GM19463 (cell line): ENCODE measurements around the gene ASTN1.

ENCODE experiments used
- ATAC-seq: cut with Tn5 transposase; IDR thresholded peaks from one replicate; pipeline ENCODE4 v1.9.1; 2021; ENCODE audit warnings: mild to moderate bottlenecking, moderate library complexity; ENCODE audit not compliant: unreplicated experiment

The ASTN1 gene

DNA sequence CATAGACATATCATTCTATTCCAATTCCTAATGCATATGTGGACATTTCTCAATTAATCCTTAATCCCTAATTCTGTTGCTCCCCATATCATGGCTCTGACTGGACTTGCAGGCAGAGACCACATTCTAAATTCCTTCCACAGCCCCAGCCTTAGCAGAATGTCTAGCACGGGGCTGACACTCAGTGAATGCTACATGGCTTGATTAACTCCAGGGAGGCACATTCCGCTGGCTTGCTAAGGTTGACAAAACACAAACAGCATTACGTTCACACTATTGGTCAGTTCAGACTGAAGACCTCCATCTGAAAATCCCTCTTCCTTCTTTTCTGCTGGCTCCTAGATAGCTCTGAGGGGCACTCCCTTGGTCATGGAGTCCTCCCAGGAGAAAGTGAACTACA, 119.4 kb downstream of the ASTN1 start:
- no peak for ATAC-seq

DNA sequence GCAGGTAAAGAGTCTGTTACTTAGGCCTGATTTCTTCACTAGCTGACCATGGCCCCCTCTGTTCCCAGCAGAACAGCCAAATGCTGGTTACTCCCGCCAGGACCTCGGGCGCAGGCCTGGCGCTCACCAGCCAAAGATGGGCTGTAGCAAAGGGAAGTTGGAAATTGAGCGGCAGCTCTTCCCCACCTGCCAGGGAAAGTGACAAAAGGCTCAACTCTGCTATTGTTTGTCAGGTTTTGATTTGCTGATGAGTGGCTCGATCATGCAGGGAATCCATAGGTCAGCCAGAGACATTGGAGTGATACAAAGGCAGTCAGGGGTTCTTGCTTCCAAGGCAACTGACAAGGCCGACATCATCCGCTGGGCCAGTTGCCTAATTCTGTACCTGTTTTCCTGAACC, 120.1 kb downstream of the ASTN1 start:
- ATAC-seq, result no peak

DNA sequence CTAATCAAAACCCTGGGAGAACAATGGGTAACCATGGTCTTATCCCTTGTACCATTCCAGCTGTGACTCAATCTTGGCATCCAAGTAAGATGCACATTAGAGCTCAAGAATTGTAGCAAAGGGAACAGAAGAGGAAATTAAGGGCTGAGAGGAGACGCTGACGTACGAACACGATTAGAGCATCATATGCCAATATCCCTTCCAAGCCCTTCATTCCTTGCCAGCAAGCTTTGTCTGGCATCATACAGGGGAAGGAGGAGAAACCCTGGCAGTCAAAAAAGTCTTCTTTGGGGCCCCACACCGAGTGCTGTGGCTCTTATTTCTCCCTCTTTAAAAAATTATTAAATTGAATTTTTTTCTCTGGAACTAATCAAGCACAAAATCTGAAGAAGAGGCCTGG, 120.9 kb downstream of the ASTN1 start:
- no peak for ATAC-seq

DNA sequence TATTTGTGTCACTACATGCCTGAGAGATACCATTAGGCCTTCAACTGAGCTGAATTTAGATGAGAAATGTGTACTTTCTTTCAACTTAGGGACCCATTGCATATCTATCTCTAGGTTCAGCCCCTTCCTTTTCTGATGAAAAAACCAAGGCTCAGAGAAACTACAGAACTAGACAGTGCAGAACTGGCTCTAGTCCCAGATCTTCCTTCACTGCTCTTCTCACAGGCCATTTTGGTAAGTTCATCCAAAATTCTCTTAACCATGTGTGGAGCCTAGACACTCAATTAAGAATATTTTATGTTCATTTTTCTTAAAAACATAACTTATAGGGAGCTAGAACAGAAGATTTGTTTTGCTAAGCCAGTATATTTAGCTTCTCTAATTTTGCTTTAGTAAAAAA, 128.9 kb downstream of the ASTN1 start:
- ATAC-seq, result no peak

DNA sequence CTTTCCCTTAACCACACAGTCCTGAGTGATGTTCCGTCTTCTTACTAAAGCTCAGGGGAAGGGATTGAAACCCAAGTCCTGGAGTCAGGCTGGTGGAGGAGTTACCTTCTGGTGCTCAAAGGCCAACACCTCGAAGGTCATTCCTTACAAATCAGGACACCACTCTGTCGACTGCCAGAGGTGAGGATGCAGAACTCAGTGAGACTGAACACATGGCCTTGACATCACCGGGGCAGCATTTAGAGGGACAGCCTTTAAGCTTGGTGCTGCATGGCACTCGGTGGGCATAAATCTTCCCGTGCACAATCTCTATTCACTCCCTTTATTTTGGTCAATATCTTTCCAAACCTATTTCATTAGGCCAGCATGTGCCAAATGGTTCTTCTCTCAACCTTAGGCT, 130.9 kb downstream of the ASTN1 start:
- ATAC-seq, result no peak

DNA sequence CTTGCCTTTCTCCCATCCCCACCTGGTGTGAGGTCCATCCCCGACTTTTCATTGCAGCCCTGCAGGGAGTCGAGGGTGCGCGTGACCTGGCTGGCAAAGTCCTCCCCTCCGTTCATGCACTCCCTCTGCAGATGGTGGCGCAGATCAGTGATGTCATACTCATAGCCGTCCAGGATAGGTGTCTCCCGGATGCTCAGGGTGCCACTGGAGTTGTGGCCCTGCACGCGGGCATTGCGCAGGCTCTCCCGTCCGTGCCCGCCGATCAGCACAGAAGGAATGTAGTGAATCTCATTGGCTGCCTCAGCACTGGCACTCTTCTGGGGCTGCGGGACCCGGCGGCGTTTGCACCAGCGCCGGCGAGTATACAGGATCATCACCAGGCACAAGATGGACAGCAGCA, 132.1 kb downstream of the ASTN1 start:
- ATAC-seq, result no peak

DNA sequence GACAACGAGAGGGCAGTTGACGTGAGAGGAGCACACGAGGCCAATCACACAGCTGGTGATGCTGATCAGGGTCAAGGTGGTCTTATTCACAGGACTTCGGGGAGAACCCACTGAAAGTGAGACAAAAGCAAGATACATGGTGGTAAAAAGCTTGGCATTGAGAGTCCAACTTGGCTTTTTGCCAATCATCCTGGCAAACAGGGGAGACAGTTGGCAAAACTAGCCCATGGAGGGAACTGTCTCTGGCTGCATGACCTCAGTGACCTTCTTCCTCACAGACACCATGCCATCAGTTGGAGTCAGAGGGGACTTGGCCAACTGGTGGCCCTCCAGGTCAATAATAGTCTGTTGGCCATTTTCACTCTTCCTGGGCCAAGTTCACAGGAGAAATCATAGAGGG, 139.9 kb downstream of the ASTN1 start:
- ATAC-seq, result no peak

DNA sequence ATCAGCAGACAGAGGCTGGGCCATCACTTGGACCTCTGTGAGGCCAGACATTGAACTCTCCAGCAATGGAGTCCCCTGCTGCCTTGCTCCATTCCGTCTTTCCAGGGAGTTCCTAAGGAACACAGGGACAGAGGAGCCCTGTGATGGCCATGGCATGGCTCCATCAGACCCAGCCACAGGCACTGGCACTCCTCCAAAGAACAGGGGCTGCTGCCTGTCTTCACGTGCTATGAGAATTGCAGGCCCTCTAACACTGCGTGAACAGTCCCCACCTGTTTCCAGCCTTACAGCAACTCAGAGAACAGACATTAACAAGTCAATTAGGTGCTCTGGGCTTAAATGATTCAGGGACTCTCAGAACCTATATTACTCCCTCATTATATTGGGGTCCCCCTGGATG, 140.8 kb downstream of the ASTN1 start:
- ATAC-seq, result no peak

DNA sequence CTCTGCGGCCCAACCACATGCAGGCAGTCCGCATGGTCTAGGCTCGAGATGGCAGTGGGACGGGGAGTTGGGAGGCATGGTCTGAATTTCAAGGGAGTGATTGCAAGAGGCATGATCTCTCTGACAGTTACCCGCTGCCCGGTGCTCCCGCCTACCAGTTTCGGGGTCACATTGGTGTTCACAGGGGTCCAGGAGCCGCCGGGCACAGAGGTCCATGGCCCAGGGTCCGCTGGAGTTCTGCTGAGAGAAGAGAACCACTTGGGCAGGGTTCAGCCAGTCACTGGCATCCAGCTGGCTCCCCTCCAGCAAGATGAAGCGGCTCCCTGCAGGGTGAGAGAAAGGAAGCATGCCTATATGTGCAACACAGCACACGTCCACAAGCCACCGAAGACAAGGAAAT, 141.3 kb downstream of the ASTN1 start:
- no peak for ATAC-seq

DNA sequence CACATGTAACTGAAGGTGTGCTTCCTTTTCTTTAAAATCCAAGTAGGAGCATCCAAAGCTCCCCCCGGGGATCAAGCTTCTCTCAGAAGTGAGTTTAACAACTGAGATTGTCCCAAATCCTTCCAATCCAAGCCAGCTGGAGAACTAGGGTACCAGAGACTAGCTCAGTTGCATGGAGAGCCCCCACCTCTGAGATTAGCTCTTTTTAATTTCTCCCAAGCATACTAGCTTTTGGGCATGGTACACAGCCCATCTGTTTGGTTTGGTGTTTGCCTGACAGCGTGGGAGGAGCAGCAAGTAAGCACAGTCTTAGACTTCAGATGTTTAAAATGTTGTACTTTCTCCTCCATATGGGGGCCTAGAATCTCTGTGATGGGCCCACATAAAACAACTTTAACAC, 142.8 kb downstream of the ASTN1 start:
- no peak for ATAC-seq

DNA sequence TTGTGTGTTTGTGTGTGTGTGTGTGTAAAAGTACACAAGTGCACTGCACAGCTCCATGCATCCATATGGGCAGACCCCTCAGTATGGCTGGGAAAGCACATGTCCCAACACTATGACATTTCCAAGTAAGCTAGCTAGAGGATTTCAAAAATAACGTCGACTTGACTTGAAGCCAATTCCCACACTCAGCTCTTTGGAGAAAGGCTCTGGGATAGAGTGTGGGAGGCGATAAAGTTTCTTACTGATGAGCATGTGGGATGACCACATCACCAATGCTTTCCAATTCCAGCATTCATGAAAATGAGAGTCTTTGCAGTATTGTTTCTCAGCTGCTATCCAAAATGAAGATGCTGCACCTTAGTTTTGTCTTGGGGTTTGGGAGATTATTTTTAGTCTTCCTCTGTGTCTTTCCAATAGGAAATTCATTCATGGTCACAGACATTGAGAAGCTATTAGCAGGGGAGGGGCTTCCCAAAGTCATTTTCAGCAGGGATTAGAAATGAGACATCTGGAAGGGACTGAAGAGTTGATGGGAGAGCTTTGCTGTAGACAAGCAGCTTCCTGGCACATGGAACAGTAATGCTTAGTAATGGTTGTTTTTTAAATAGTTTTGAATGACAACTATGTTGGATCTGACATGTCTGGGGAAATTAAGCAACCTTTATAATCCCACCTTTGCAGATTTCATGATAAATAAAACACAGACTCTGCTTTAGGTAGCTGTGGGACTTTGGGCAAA, 143.5 kb downstream of the ASTN1 start:
- ATAC-seq, result no peak

DNA sequence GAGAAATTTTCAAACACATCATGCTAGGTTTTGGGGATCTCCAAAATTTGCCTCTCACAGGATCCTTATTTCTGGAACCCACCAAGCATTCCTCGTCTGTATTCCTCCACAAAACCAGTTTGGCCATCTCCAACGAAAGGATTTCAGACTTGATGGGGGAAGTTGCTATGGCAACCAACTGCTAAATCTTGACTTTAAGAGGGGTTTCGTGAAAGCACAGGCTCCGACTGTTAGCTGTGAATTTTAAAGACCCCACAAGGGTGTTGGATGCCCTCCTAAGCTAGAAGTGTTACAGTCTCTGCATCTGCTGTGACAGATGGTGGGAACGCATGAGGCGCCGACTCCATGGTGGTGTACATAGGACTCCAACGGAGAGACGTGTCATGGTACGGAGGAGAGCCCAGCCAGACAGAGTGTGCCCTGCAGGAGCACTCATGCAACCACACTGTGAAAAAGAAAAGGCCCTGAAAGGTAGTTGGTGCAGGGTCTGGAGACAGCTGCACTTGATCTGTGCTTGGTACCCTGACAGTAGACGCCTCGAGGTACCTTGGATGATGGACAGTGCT, 147.1 kb downstream of the ASTN1 start:
- no peak for ATAC-seq

DNA sequence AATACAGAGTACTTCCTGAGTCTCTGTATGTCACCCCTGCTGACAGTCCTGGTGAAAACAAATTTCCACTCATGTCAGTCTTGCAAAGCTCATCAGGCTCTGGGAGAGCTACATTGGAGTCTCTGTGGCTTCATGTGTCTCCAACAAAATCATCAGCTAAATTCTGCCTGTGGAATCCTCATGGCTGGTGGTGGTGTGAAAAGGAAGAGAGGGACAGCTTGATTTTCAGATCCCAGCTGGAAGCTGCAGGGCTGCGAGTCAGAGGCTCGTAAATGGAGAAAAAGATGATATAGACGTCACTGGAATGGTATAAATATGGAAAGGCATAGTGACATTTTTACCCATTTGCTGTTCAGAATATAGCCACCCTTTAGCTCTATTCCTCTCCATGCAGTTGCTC, 150.2 kb downstream of the ASTN1 start:
- no peak for ATAC-seq

DNA sequence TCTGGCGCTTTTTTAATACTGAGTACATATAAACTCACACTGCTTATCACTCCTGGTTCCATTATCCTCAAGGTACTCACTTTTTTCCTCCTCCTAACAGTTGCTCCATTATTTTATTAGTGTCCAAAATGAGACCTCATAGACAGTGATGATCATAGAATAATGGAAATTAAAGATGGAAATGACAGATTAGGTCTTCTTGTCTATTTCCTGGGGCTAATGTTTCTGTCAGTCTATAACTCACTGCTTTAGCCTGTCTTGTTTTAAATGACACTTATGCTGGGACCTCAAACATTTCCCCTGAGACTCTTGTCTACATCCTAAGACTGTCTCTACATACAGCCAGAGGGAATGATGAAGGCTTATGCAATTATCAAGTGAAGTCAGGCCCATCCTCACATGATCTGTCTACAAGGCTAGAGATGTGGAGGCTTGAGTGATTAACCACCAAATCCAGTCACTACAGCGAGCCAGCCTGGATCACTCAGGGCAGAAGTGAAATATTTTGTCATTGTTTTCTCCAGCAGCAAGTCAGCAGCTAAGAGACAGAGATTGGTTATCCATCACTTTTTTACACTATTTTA, 152.1 kb downstream of the ASTN1 start:
- ATAC-seq, result no peak

DNA sequence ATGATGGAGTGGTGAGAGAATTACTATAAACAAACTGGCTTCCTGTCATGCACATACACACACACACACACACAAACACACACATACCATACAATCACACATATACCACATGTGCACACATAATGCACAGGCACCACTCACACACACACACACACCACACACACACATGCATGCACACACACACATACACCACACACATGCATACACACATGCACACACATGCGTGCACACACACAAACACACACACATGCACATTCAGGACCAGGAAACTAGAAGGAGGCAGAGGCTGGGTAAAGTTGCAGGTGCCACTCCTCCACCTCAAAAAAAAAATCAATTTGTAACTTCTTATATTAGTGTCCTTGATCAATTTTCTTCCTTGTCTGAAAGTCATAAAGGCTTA, 153.0 kb downstream of the ASTN1 start:
- no peak for ATAC-seq

DNA sequence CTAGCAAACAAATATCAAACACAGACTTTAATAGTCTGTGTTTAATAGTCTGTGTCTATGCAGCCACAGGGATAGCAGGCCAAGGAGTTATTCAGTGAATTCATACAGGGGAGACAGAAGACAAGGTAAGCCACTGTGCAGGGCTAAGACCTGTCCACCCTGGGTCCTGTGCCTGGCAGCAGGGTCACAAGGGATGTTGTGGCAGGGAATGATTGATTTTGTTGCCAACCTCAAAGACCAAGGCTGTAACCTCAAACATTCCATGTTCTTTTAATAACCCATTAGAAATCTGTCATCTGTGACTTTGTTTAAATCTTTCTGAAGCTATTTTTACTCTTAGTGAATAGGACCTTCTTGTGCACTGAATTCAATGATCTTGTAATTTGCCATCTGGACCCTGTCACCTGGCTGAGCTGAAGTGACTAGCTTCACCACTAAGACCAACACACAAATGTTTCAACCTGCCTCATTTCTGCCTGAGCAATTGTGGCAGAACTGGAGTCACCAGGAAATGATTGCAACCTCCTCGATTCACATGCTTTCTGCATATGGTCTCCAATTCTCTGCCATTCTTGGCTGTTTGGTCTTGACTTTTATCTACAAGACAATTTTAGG, 154.2 kb downstream of the ASTN1 start:
- ATAC-seq, result no peak

DNA sequence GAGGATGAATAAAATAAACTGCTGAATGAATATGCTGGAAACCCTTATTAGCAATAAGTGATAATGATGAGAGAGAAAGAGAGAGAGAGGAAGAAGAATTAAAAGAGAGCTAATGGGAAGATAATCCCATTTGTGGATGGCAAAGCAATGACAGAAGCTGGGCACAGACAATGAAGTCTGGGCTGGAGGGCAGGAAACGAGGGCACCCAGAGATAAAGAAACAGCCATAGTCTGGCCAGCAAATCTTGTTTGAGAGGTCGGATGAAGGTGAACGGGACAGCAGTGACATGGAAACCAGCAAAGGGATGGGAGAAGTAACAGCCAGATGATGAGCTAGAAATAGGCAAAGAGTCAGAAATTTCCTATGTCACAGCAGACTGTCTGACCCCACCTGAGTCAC, 155.9 kb downstream of the ASTN1 start:
- no peak for ATAC-seq

DNA sequence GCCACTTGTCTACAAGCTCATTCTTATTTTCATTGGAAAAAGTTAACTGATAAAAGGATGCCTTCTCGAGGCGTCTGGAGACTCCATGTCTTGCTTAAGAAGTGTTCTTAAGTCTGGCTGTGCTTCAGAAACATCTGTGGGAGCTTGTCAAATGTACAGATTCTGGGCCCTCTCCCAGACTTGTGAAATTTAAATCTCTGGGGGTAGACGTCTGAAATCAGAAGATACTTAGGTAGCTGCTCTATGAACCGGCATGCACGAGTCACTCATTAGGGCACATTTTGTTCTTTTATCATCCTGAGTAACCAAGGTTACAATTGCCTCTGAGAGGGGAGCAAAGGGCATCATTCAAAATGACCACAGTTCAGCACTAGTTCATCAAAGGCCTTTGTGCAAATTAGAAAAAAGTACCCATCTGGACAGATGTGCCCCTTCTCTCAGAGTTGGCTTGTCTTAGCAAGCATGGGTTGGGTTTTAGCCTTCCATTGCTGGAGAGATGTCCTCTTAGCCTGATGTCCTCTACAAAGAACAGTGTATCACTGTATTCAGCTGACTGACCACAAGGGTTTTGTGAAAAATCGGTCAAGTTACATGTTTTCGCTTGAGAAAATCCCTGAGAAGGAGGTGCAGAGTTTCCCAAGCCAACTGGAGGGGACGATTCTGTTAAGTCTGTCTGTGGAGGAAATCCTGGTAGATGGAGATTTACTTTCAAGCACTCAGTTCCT, 156.9 kb downstream of the ASTN1 start:
- ATAC-seq, result no peak

DNA sequence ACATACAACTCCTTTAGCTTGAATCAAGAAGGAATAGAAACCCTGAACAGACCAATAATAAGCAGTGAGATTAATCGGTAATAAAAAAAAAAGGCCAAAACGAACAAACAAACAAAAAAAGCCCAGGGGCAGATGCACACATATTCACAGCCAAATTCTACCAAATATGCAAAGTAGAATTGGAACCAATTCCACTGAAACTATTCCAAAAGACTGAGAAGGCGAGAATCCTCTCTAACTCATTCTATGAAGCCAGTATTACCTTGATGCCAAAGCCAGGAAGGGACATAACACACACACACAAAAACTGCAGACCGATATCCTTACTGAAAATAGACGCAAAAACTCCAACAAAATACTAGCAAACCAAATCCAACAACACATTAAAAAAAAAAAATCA, 161.6 kb downstream of the ASTN1 start:
- ATAC-seq, result no peak

DNA sequence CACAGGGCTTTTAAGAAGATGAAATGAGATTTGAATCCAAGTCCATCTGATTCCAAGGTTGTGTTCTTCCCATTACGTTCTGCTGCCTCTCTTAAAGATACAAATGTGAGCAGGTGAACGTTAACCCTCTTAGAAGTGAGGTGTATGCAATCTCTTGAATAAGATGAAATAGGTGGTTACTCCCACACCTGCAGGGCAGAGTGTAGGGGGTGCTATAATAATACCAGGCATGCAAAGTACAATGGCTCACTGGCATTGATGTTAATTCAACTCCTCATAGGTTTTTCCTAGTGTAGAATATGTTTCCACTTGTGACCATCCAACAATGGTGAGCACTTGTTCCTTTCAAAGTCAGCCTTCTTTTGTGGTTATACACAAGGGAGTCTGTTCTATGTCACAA, 163.0 kb downstream of the ASTN1 start:
- no peak for ATAC-seq

DNA sequence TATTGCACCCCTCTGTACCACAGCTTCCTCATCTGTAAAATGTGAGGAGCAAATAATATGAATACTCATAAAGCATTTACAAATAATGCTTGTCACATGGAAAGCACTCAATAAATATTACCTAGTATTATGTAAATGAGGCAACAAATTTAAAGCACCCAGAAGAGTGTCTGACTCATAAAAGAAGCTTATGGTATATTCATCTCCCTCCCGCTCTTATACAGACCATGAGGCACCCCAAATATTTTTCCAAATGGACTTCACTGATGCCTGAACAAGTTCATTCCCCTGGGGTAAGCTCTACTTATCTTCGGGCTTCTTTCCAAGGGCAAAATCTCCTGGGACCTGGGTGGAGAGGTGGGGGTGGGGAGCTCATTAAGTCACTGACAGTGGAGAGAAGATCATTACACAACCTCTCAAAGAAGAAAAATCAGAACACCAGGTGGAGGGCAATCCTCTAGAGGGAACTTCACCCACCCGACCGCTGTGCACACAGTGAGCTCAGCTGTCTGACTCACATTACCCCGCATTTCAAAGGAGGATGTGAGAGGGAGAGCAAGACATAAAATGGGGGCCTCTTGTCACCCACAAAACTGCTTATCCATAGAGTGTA, 166.2 kb downstream of the ASTN1 start:
- ATAC-seq, result no peak
